Keratinocyte (primary cell): Measurements from ENCODE around the gene DLG2. TPM values are rescaled to one million over a fixed set of nuclear protein-coding genes. Genes with fewer than 3 reads are reported as not detected.

Experiments used
- DNase-seq: peaks from one replicate; pipeline ENCODE4 v3.0.0-alpha.2; 2011; ENCODE audit warnings: low read depth, missing footprints, low spot score
- FAIRE-seq: peaks from 2 replicates; lab custom pipeline; 2011; peaks lifted over from hg19 to GRCh38; lab: Jason Lieb, UNC
- H2AFZ ChIP-seq: 2 replicates; pipeline ENCODE4 v1.6.0; 2012; ENCODE audit warnings: low read length, control low read depth, inconsistent platforms; ENCODE audit not compliant: control insufficient read depth
- H3K27ac ChIP-seq: 2 replicates; pipeline ENCODE4 v1.5.1; 2011; ENCODE audit warnings: low read length; ENCODE audit not compliant: control insufficient read depth, insufficient read depth
- H3K27me3 ChIP-seq: 3 replicates; pipeline ENCODE4 v1.6.0; 2011; ENCODE audit warnings: low read length; ENCODE audit not compliant: control insufficient read depth, insufficient read depth; ENCODE audit errors: extremely low read depth
- H3K36me3 ChIP-seq, 2 experiments: 2 replicates in 1 of 2; 3 replicates in 1 of 2; pipeline ENCODE4 v1.5.1; 2011; ENCODE audit warnings: low read length in 2 of 2, mild to moderate bottlenecking in 1 of 2; ENCODE audit not compliant: control insufficient read depth in 2 of 2, insufficient read depth in 2 of 2; ENCODE audit errors: extremely low read depth in 1 of 2
- H3K4me1 ChIP-seq: 3 replicates; pipeline ENCODE4 v1.5.1; 2011; ENCODE audit warnings: low read length; ENCODE audit not compliant: control insufficient read depth, insufficient read depth; ENCODE audit errors: extremely low read depth
- H3K4me2 ChIP-seq: 3 replicates; pipeline ENCODE4 v1.6.0; 2011; ENCODE audit warnings: low read depth, low read length; ENCODE audit not compliant: control insufficient read depth, insufficient read depth; ENCODE audit errors: extremely low read depth
- H3K4me3 ChIP-seq, 3 experiments: fragments of 200-600 bp in 1 of 3; sonication (generic) in 1 of 3; 2 replicates in 2 of 3; 3 replicates in 1 of 3; pipeline ENCODE4 v1.5.1; 2011 to 2016; ENCODE audit warnings: low read length in 3 of 3, mild to moderate bottlenecking in 3 of 3, control low read depth in 2 of 3, inconsistent platforms in 1 of 3, low read depth in 1 of 3, mixed read lengths in 1 of 3, mixed run types in 1 of 3, moderate library complexity in 1 of 3; ENCODE audit not compliant: control insufficient read depth in 2 of 3, insufficient read depth in 2 of 3; ENCODE audit errors: extremely low read depth in 1 of 3
- H3K79me2 ChIP-seq: 2 replicates; pipeline ENCODE4 v1.6.0; 2012; ENCODE audit warnings: low read length; ENCODE audit not compliant: control insufficient read depth, insufficient read depth
- H3K9ac ChIP-seq: 3 replicates; pipeline ENCODE4 v1.6.0; 2011; ENCODE audit warnings: low read length; ENCODE audit not compliant: control insufficient read depth, insufficient read depth; ENCODE audit errors: extremely low read depth
- H3K9me1 ChIP-seq: 3 replicates; pipeline ENCODE4 v1.6.0; 2011; ENCODE audit warnings: low read length; ENCODE audit not compliant: control insufficient read depth, insufficient read depth; ENCODE audit errors: extremely low read depth
- H3K9me3 ChIP-seq: 2 replicates; pipeline ENCODE4 v1.5.1; 2012; ENCODE audit warnings: low read depth, low read length; ENCODE audit not compliant: control insufficient read depth
- H4K20me1 ChIP-seq: 3 replicates; pipeline ENCODE4 v1.6.0; 2011; ENCODE audit warnings: low read length; ENCODE audit not compliant: control insufficient read depth, insufficient read depth; ENCODE audit errors: extremely low read depth
- EZH2 ChIP-seq: IDR thresholded peaks from one replicate; pipeline ENCODE4 v1.6.1; 2012; ENCODE audit warnings: inconsistent platforms, mild to moderate bottlenecking, low read length, moderate library complexity
- dilution Hi-C: fragments of 300-500 bp; cut with MboI; formaldehyde crosslinking; loops from one replicate; pipeline ENCODE4 v1.7.0; 2020; ENCODE audit warnings: low sequenced_read_pairs; ENCODE audit not compliant: extremely low pct_ligation_motif_present
- polyA plus RNA-seq, 5 experiments: library from polyadenylated mRNA; depleted of rRNA in 3 of 5; stranded (reverse) in 3 of 5; stranded (forward) in 1 of 5; unstranded in 1 of 5; fragments of >200 nt; gene quantifications; 1 replicate in 1 of 5; 2 replicates in 3 of 5; 3 replicates in 1 of 5; pipeline versions ENCODE4 v1.2.1 to v1.2.3, GENCODE V29; 2011 to 2012; ENCODE audit warnings: missing spikeins in 2 of 5, low read depth in 1 of 5, low replicate concordance in 1 of 5
- TF ChIP-seq, protein P1 (sequence below), 3 experiments: IDR thresholded peaks in 1 of 3; conservative IDR thresholded peaks in 1 of 3; optimal IDR thresholded peaks in 1 of 3; 2 replicates in 2 of 3; 3 replicates in 1 of 3; pipeline versions ENCODE3 to v1.5.1; 2011; ENCODE audit warnings: low read length in 3 of 3, mild to moderate bottlenecking in 3 of 3, moderate library complexity in 2 of 3, control low read depth in 1 of 3, inconsistent platforms in 1 of 3; ENCODE audit not compliant: insufficient read depth in 2 of 3; ENCODE audit errors: extremely low read depth in 1 of 3

DLG2 gene
- polyA plus RNA-seq, 1 donor (not counting 4 experiments of a cell fraction or from before 2014, with no cell fraction given), result 0.55 TPM

GRCh38 chr11:85459304-85459703, 167.8 kb downstream of the DLG2 start:
- dilution Hi-C loops, result no loop called here
- no peak overlapping the region for H3K9ac ChIP-seq
- FAIRE-seq (no peak), DNase-seq (no peak)
- no peak overlapping the region for H3K4me3 ChIP-seq
- no peaks in the 10 kb centered on the region for H3K9me1 ChIP-seq
- no peak for TF ChIP-seq EZH2
- TF ChIP-seq, protein P1, sequence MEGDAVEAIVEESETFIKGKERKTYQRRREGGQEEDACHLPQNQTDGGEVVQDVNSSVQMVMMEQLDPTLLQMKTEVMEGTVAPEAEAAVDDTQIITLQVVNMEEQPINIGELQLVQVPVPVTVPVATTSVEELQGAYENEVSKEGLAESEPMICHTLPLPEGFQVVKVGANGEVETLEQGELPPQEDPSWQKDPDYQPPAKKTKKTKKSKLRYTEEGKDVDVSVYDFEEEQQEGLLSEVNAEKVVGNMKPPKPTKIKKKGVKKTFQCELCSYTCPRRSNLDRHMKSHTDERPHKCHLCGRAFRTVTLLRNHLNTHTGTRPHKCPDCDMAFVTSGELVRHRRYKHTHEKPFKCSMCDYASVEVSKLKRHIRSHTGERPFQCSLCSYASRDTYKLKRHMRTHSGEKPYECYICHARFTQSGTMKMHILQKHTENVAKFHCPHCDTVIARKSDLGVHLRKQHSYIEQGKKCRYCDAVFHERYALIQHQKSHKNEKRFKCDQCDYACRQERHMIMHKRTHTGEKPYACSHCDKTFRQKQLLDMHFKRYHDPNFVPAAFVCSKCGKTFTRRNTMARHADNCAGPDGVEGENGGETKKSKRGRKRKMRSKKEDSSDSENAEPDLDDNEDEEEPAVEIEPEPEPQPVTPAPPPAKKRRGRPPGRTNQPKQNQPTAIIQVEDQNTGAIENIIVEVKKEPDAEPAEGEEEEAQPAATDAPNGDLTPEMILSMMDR (optimal IDR thresholded peaks at IDR 0.05 in 1 of 3, IDR thresholded peaks at IDR 0.05 in 1 of 3, conservative IDR thresholded peaks at IDR 0.05 in 1 of 3; ENCODE audit: extremely low read depth in 1 of 3, insufficient read depth in 2 of 3, low read length in 3 of 3), result no peak
- no peak overlapping the region for H3K4me2 ChIP-seq
- no peaks in the 10 kb centered on the region for H3K4me1 ChIP-seq
- no peak overlapping the region for H2AFZ ChIP-seq
- no peaks in the 10 kb centered on the region for H3K36me3 ChIP-seq
- no peaks in the 10 kb centered on the region for H3K27me3 ChIP-seq
- H3K27ac ChIP-seq, result no peak overlapping the region
- H3K9me3 ChIP-seq, result no peaks in the 10 kb centered on the region
- H4K20me1 ChIP-seq, result no peaks in the 10 kb centered on the region
- H3K79me2 ChIP-seq, result no peaks in the 10 kb centered on the region

GRCh38 chr11:85444479-85444878, 182.7 kb downstream of the DLG2 start:
- TF ChIP-seq, protein P1 (optimal IDR thresholded peaks at IDR 0.05 in 1 of 3, IDR thresholded peaks at IDR 0.05 in 1 of 3, conservative IDR thresholded peaks at IDR 0.05 in 1 of 3; ENCODE audit: extremely low read depth in 1 of 3, insufficient read depth in 2 of 3, low read length in 3 of 3), result no peak
- TF ChIP-seq EZH2, result no peak
- H3K79me2 ChIP-seq, result no peaks in the 10 kb centered on the region
- no peak overlapping the region for H2AFZ ChIP-seq
- no peak for DNase-seq
- H3K27me3 ChIP-seq, result no peaks in the 10 kb centered on the region
- H3K4me2 ChIP-seq, result no peak overlapping the region
- no peak for FAIRE-seq
- no peak overlapping the region for H3K4me3 ChIP-seq
- no peak overlapping the region for H3K9ac ChIP-seq
- no peaks in the 10 kb centered on the region for H3K9me3 ChIP-seq
- H3K36me3 ChIP-seq, result no peaks in the 10 kb centered on the region
- no peaks in the 10 kb centered on the region for H4K20me1 ChIP-seq
- no peaks in the 10 kb centered on the region for H3K9me1 ChIP-seq
- no peak overlapping the region for H3K27ac ChIP-seq
- dilution Hi-C loops, result no loop called here
- no peaks in the 10 kb centered on the region for H3K4me1 ChIP-seq
